CD4-positive, alpha-beta T cell treated with Interleukin-10 for 1 hour (primary cell): Measurements from ENCODE around the gene ABCA5.
"Not testable (repeated sequence)": the region's sequence is repeated elsewhere in the genome, so short reads cannot be mapped to it uniquely, and the experiment has no call there.

Source experiments
- DNase-seq: peaks from one replicate; pipeline ENCODE4 v3.0.0-alpha.2; 2020

ABCA5 gene

DNA sequence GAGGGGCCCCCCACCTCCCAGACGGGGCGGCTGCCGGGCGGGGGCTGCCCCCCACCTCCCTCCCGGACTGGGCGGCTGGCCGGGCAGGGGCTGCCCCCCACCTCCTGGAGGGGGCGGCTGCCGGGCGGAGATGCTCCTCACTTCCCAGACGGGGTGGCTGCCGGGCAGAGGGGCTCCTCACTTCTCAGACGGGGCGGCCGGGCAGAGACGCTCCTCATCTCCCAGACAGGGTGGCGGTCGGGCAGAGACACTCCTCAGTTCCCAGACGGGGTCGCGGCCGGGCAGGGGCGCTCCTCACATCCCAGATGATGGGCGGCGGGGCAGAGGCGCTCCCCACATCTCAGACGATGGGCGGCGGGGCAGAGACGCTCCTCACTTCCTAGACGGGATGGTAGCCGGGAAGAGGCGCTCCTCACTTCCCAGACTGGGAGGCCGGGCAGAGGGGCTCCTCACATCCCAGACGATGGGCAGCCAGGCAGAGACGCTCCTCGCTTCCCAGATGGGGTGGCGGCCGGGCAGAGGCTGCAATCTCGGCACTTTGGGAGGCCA lies 130.8 kb downstream of the ABCA5 start:
- DNase-seq, result not testable (repeated sequence)
